Activated CD8-positive, alpha-beta memory T cell treated with anti-CD3 and anti-CD28 coated beads for 1 hour (primary cell): ENCODE measurements around the gene PKIG.

Experiments used
- DNase-seq, 2 donors: peaks; one replicate each; pipeline ENCODE4 v3.0.0-alpha.2; 2020; ENCODE audit warnings: low read depth in 1 of 2; ENCODE audit errors: extremely low read depth in 1 of 2

The PKIG gene

DNA sequence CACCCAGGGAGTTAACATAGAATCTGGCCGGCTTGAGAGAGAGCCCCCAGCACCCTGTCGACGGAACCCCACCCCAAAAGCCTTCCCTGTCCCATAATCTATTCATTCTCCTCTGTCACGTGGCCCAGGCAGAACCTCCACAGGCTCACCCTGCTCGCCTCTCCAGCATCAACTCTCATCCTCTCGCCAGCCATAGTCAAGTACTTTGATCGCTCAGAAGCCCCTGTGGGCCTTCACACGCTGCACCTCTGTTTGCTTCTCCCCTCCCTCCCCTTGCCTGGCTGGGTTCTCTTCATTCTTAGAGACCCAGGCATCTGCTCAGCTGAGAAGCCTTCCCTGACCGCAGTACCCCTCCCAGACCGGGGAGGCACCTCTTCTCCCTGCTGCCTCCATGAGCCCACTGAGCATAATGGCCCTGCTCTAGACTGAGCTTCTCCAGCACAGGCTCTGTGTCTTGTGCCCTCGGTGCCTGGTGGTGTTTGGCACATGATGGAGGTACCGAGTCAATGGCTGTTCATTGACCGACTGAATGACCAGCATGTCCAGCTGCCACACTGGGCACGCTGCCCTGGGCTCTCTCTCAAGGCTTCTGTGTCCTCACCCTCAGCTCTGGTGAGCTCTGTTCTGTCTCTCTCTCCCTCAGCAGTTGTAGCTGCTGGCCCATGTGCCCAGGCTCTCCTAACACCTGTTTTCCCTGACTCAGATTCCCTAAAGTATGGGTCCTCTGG lies 33.7 kb downstream of the PKIG start:
- no peak for DNase-seq

DNA sequence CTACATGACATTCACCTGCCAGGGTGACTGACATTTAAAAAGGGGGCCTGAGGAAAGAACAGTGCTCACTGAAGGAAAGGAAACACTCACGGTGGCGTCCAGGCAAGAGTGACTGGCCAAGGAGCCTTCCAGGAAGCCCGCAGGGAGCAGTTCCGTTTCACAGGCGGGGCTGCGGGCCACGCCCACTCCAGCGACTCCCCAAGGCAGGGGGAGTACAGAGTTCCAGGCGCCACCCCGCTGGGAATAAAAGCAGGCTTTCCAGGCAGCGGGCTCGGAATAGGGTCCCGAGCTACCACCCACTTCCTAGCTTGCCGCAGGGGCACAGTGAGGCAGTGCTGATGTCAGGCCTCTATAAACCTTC lies 34.2 kb downstream of the PKIG start:
- no peak for DNase-seq

DNA sequence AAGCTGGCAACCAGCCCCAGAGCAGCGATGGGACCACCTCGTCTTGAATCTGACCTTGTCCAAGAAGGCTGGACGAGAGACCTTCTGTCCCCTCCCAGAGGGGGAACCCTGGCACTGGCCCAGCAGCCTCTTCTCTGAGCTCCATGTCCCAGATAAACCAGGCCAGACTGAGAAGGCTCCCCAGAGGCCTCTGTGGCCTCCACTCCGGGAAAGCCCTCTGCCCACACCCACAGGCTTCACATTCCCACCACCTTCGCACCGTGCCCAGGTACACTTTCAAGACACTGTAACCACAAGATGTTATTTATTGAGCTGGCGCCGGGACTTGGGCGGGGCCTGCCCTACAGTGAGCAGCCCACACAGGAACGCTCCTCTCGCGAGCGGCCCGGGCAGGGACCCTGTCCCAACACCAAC lies 35.9 kb downstream of the PKIG start:
- DNase-seq, result no peak

DNA sequence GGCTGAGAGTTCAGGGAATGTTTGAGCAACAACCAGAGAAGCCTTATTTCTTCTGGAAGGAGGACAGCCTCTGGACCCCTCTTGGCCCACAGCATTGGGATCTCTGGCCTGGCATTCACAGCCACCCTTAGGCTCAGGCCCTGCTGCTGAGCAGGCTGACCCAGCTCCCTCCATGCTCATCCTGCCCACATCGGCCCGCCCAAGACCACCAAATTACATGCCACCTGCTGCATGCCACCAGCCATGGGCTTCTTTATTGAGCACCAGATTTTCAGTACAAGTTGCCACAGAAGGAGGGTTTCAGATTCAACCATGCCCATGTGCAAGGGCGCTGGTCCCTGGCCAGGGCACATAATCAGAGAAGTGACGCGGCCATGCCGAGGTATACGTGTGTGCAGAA lies 36.9 kb downstream of the PKIG start:
- no peak for DNase-seq

DNA sequence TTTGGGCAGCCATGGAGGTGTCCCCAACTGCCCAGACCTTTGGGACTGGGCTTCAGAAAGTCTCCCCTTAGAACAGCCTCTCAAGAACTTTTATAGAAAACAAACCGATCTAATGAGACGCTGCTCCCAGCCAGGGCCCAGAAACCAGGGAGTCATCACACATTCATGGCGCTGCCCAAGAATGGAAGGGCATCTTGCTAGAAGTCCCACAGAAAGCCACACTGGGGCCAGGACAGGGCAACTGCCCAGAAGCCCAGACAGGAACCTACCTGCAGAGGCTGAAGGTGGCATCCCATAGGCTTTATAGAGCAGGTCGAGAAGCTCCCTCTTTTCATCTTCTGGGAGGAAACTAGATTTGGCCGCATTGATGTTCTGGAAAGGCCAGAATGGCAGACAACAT lies 37.7 kb downstream of the PKIG start:
- no peak for DNase-seq

DNA sequence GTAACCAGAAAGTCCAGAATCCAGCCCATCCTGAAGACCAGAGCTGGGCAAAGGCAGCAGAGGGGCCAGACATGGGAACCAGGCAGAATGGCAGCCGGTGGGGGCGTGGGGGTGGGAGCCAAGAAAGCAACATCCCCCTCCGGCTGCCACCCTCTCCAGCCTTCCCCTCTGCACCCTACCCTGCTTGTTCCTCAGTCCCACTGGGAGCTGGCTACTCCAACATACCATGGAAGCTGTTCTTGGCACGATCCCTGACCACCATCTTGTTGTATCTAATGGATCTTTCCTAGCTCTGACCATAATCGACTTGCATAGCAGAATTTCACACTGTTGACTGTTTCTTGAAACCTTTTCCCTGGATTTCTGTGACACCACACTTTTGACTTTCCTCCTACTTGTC lies 38.9 kb downstream of the PKIG start:
- no peak for DNase-seq

DNA sequence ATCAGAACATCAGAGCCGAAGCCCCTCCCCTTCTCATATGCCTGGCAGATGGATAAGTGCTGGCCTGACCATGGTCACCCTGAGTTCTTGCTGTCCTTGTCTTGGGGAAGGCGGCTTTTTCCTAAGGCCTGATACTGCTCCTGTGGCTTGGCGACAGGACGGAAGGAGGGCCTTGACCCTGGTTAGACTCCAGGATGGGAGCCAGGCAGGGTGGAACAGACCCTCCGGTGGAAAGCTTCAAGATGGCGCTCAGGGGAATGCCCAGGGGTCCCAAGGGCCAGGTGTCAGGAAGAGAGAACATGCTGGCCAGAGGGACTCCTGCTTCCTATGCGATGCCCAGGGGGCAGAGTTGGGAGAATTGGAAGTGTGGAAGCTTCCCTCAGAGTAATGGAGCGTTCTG lies 39.6 kb downstream of the PKIG start:
- DNase-seq, result no peak

DNA sequence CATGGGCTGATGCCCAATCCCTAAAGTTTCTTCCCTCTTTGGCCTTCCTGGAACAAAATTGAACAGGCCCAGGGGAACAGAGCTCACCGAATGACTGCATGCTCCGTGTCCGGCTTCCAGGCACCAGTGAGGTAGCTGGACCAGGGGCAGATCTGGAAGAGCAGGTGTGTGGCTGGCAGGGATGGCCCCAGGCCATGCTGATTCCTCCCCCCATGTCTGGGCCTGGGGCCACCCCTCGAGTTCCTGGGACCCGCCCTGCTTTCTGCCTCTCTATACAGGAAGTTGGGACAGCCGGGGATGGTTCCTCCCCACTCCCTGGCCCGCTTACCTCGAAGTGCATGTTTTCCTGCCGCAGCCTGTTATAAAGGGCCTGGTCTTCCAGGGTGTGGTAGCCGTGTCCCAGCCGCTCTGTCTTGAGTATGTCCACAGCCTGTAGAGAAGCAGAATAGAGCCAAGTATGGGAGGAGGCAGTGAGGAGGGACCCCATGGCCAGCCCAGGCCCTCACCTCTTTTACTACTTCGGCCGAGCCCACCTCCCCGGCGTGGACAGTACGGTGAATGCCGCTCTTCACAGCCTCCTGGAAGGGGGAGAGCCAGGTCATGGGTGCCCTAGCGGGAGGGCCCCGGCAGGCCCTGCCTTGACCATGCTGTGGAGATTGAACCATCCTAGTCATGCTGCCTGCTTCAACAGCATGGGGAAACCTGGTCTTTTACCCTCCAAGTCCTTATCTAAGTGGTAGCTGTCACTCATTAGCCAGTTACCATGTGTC lies 40.3 kb downstream of the PKIG start:
- no peak for DNase-seq

DNA sequence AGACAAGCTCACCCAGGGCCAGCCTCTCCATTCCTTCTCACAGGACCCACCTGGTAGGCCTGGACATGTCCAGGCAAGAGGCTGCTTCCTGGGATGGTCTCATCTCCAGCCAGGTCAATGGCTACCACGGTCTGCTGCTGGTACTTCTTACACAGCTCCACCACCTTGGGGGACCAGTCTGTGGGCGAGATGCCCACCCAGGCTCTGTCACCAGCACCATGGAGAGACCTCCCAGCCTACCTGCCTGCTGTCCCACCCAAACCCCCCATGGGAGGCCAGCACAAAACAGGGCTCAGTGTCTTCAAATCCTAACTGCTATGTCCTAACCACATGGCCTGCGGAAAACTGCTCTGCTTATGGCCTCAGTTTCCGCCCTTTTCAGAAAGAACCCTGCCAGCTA lies 41.8 kb downstream of the PKIG start:
- no peak for DNase-seq

DNA sequence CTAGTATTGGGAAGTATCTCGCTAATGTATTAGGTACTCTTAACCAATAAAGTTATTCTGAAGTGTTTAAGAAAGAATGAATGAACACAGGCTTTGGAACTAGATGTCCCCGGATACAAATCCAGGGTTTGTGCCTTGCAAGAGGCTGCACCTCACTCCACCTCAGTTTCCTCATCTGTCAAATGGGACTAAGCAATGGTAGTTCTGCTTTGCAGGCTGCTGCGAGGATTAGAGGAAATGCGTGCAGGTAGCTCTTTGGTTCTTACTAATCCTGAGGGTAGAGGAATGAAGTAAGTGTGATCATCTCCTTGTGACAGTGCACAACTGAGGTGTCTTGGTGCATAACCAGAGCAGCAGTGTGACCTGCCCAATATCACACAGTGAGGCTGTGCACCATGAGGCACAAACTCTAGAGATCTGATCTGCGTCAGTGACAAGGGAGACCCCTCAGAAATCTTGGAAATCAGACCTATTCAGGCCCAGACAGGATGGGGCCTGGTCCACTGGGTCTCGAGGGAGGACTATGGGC lies 42.4 kb downstream of the PKIG start:
- DNase-seq, result no peak

DNA sequence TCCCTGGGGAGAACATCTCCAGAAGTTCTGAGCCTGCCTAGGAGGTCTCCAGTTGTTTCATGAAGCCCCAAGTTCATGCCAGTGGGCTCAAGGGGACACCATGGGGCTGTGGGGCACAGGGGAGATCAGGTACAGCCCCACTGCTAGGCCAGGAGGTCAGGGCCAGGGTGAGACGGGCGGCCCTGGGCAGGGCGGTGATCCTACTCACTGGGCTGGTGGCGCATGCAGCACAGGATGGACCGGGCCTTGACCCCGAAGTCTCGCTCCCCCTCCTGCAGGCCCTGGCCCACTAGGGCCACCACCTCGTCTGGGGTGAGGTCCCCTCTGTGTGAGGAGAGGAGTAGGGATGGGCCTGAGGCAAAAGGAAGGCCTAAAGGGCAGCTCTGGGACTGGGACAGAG lies 43.0 kb downstream of the PKIG start:
- no peak for DNase-seq

DNA sequence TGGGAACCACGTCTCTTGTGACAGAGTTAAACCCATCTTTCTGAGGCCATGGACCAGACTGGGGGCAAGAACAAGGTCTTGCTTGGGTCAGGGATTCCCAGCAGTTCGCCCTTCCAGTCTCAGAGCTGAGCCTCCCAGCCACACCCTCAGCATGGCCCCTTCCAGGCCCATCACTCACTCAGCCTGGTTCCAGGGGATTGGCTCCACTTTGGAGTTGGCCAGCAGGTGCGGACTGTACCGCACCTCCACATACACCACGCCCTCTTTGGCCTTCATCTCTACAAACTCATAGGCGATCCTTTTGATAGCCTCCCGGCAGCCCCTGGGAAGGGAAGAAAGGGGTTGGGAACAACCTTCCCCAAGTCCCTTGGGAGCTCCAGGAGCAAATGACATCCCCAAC lies 43.9 kb downstream of the PKIG start:
- DNase-seq, result no peak

DNA sequence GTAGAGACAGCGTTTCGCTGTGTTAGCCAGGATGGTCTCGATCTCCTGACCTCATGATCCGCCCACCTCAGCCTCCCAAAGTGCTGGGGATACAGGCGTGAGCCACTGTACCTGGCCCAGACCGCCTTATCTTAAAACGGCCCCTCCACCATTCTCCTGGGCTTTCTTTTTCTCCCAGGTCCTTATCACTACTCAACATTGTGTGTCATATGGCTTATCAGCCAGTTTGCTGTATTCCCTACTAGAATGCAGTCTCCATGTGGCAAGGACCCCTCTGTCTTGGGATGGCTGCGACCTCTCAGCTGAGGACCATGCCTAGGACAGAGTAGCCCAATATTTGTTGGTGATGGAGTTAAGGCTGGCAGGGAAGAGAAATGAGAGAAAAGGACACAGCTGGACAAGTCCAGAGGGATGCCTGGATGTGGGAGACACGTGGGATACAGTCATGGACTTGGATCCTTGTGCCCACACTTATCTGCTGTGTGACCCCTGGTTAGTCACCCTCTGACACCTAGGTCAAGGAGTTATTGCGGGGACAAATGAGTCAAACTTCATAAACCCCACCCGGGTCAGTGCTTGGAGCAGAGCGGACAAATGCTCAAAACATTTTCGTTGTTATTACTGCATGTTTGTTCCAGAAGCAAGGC lies 45.1 kb downstream of the PKIG start:
- DNase-seq, result no peak

DNA sequence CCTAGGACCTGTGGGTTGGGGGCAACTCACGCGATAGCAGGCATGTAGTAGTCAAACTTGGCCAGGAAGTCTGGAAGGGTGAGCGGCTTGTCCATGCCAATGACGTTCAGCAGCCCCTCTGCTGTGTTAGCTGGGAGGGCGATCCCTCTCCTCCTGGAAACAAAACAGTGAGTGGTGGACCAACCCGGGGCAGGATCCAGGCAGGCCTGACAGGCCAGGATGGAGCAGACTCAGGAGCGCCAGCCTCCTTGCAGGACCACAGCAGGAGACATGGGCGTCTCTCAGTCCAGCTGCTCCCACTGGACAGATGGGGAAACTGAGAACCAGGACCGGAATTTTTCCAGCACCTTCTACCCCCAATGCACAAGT lies 46.6 kb downstream of the PKIG start:
- no peak for DNase-seq

DNA sequence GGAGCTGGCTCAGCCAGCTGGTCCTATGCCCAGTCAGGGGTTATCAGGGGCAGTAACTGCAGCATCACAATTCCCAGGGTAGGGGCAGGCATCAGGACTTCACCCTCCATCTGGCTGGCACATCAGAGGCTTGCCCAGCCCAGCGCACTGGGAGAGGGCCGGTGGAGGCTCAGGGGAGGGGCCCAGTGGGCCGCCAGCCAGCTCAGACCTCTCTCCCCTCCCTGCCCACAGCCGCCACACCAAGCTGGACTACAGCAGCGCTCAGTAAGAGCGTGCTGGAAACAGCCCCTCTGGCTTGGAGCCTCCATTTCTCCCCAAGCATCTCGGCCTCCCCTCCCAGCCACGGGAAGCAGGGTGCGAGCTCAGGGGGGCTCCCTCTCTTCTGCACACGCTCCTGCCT lies 47.2 kb downstream of the PKIG start:
- no peak for DNase-seq

DNA sequence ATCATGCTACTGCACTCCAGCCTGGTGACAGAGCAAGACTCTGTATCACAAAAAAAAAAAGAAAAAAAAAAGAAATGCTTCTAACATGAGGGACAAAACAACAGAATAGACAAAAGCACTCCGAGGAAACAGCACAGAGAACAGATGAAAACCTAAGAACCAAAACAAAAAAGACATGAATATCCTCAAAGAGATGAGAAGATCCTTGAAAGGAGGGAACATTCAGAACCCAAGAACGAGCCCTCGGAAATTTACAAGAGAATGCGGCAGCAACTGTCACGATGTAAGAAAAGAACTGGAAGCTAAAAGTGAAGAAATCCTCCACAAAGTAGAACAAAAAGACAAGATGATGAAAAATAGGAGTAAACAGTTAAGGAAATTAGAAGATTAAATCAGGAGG lies 47.9 kb downstream of the PKIG start:
- no peak for DNase-seq

DNA sequence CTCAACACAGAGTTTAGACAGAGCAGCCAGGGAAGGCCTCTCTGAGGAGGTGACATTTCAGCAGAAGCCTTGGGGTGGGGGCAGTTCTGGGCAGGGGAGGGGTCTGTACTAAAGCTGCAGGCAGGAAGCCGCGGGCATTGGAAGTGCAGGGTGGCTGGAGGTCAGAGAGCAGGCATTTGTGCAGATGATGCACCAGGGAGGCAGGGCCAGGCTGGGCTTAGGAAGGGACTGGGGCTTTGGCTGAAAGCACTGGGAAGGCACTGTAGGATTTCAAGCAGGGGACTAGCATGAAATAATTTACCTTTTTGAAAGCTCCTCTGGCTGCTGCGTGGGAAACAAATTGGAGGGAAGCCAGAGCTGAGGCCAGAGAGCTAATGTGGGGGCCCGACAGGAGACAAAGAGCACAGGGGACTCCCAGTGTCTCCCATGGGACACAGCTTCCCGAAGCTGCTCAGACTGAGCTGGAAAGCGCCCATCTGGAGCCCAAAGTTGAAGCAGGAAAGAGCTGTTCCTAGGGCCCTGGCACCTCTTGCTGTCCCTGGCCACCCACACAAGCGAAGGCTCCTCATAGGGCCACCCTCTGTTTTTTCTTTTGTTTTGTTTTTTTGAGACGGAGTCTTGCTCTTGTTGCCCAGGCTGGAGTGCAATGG lies 49.8 kb downstream of the PKIG start:
- no peak for DNase-seq

DNA sequence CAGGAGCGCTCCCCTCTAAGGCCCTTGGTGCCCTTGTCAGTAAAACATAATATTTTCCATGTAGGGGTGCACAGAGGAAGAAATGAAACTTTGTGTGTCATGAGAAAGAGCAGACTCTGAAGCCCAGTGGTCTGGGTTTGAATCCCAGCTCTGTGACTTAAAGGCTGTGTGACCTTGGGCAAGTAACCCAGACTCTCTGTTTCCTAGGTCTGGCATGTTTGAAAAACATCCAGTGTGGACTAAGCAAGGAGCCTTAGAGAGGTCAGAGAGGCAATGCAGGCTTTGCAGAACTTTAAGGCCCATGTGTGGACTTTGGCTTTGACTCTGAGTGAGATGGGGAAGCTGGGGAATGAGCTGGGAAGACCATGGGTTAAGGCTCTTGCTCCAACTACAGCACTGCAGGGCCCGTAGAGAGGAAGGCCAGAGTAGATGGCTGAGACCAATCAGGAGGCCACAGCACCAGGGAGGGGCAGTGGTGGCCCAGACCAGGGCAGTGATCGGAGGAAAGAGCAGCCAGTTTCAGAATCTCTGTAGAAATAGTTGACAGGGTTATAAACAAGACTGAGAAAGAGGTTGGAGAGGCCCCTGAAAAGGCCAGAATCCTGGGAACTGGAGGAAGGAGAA lies 50.9 kb downstream of the PKIG start:
- DNase-seq, result no peak

DNA sequence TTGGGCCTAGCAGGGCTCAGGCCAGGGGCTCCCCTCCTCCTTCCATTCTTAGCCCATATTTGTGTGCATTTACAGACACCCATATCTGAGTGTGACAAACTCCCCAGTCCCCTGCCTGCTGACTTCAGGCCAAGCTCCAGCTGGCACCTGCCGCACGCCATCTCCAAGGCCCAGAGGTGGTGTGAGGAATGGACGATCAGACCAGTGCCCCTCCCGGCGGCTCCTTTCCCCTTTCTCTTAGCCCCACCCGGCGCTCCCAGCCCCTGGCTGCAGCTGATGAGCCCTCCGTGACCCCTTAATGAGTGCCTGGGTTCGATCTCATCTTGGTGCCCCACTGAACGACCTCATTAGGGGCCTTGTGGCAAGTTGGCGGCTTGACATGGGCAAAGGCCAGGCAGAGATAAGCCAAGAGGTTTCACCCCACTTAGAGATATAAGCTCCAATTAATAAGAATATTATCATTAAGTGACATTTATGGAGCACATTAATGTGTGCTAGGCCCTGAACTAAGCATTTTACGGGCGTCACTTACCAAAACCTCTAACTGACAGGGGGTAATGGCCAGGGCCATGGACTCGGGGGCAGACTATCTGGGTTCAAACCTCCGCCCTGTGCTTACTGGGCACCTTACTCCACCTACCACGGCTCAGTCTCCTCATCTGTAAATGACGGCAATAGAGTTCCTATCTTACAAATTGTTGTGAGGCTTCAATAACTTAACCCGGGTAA lies 51.7 kb downstream of the PKIG start:
- no peak for DNase-seq

DNA sequence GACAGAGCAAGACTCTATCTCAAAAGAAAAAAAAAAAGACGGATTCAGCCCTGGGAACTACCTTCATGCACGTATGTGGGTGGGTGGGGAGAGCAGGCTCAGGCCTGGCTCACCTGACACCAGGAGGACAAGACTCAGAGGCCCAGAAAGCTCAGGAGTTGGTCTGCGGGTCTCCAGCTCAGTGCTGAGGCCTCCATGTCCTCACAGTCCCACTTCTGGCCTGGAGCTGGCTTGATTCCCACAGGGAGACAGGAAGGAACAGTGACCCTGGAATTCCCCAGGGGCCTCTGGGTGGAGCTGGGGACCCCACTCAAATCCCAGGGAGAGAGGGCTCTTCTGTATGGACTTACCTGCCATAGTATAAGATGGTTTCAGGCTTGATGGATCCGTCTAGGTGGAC lies 53.5 kb downstream of the PKIG start:
- DNase-seq, result no peak
